Measurements from ENCODE around the gene SYNC.

GRCh38 chr1:32639489-32640075 lies 63.0 kb downstream of the SYNC start:
- TF ChIP-seq POLR2A (IDR thresholded peaks at IDR 0.05) (no peak), CTCF (IDR thresholded peaks at IDR 0.05) (no peak)

Measured in body of pancreas (tissue), 4 donors.